ENCODE data around the gene CKB. TPM values are rescaled to one million over a fixed set of nuclear protein-coding genes. Genes with fewer than 3 reads are reported as not detected.

Gene CKB
- total and polyA plus RNA-seq, 9 of the 15 experiments (the other 6 are each of a cell fraction or from before 2014, with no cell fraction given) = 23.9 to 692 (median 132) TPM

GRCh38 chr14:103520657-103521437, 1.8 kb downstream of the CKB start (continued):
- TF ChIP-seq RREB1 (CRISPR knock-in tag; IDR thresholded peaks at IDR 0.05) (no peak), PHF8 (IDR thresholded peaks at IDR 0.05; ENCODE audit: borderline replicate concordance, low read length) (peak; percentile 54; the same call in 1 of the 2 replicates), ATF7 (IDR thresholded peaks at IDR 0.05) (no peak), ZBTB5 (IDR thresholded peaks at IDR 0.05) (no peak), ELF1 (tag; IDR thresholded peaks at IDR 0.05) (no peak), CBFA2T3 (IDR thresholded peaks at IDR 0.05) (no peak), HSF4 (CRISPR knock-in tag; IDR thresholded peaks at IDR 0.05; ENCODE audit: borderline replicate concordance) (no peak), NCOA2 (IDR thresholded peaks at IDR 0.05; ENCODE audit: partially characterized antibody in 2 of 2) (no peak), ZNF717 (CRISPR knock-in tag; IDR thresholded peaks at IDR 0.05) (no peak), MAZ (CRISPR knock-in tag; conservative IDR thresholded peaks at IDR 0.05 in 1 of 2, IDR thresholded peaks at IDR 0.05 in 1 of 2) (peak; percentile 98 to 100), DPF2 (IDR thresholded peaks at IDR 0.05) (no peak), FOXA1 (IDR thresholded peaks at IDR 0.05; ENCODE audit: borderline replicate concordance) (no peak), KDM1A (IDR thresholded peaks at IDR 0.05) (peak in 1 of 2 experiments; percentile 48; a peak in 1 of 4 replicates), ETS1 (conservative IDR thresholded peaks at IDR 0.05; ENCODE audit: control insufficient read depth, low read depth, low read length) (peak; percentile 54; the same call in 1 of the 2 replicates), CGGBP1 (CRISPR knock-in tag; IDR thresholded peaks at IDR 0.05) (no peak), TAL1 (IDR thresholded peaks at IDR 0.05) (no peak)
